DMS 273 (cell line): ENCODE measurements around the gene TMEM114.
"Not testable (repeated sequence)": the region's sequence is repeated elsewhere in the genome, so short reads cannot be mapped to it uniquely, and the experiment has no call there.

ENCODE experiments used
- DNase-seq: peaks from one replicate; lab custom pipeline; 2025; ENCODE audit not compliant: unreplicated experiment; lab: John Stamatoyannopoulos, UW

TMEM114 gene

DNA sequence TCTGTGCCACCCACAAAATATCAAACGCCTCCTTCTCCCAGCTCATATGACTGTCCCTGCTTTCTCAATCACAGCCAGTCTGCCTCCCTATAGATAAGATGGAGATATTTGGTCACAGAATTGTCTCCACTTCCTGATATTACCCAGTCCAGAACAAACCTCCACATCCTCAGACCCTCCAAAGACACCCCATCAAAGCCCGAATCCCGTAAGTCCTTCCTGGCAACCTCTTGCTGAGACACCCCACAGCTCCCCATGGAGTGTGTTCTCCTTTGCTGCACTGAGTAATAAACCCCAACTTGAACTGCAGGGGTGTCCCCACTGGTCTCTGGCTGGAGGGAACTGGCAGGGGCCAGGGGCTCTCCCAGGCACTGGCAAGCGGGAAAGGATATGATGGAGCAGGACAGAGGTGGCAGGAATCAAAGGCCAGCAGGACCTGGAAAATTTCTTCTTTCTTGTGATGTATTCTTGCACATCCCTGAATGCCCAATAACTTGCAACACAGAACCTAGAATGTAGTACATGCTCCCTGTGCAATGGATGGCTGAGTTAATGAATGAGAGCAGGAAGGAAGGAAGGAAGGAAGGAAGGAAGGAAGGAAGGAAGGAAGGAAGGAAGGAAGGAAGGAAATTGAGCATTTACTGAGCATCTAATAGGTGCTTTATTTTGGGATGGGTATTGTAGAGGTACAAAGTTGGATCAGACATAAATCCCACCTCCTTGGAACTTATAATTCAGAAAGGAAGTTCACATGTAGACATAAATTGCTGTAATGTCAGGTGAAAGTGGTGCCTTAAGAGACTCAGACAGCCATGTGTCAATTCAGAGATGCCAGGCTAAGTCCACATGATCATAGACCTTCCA is 13.9 kb downstream of the TMEM114 start:
- DNase-seq: no peak

DNA sequence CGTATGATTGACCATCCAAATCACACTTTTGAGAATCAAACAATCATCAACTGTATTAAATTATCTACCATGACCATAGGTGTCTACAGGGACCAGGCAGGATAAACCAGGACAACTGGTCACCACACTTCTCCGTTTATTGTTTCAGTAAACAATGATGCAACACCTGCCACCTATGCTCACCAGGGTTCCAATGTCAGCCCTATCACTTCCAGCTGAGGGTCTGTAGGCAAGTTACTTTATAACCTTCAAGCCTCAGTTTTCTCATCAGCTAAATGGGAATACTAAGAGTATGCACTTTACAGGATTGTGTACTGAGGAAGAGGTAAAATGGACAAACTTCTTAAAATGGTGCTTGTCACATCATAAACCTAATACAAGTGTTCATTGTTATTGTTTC is 14.9 kb downstream of the TMEM114 start:
- DNase-seq: no peak

DNA sequence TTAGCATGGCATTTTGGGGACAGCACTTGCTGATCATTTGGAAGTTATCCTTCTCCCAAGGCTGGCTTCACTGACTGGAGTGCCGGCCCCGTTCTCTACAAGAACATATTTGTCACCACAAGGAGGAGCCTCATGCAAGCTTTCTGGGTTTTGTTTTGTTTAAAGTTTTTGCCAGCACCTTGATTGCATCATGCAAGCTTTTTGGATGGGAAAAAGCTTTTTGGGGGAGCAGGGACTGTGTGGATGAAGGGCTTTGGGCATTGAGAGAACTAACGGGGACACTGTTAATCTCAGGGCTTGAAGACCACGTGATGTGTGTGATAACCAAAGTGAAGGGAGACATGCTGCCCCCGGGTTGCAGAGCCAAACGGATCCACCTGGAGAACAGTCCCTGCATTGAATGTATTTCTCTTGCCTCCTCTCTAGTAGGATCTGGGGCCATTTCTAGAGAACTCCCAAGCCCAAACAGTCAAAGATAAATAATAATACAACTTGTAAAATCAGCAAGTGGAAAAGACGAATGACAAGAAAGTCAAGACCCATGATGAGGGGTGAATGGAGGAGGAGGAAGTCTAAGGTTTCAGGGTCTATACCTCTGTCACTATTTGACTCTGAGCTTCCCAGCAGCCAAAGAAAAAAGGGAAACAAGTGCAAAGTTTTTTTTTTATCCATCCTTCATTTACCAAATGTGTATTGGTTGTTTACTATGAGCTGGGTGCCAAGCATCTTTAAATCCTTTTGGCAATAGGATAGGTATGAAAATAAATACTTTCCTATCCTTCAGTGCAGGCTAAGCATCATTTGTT is 17.2 kb downstream of the TMEM114 start:
- DNase-seq: peak; percentile 60

DNA sequence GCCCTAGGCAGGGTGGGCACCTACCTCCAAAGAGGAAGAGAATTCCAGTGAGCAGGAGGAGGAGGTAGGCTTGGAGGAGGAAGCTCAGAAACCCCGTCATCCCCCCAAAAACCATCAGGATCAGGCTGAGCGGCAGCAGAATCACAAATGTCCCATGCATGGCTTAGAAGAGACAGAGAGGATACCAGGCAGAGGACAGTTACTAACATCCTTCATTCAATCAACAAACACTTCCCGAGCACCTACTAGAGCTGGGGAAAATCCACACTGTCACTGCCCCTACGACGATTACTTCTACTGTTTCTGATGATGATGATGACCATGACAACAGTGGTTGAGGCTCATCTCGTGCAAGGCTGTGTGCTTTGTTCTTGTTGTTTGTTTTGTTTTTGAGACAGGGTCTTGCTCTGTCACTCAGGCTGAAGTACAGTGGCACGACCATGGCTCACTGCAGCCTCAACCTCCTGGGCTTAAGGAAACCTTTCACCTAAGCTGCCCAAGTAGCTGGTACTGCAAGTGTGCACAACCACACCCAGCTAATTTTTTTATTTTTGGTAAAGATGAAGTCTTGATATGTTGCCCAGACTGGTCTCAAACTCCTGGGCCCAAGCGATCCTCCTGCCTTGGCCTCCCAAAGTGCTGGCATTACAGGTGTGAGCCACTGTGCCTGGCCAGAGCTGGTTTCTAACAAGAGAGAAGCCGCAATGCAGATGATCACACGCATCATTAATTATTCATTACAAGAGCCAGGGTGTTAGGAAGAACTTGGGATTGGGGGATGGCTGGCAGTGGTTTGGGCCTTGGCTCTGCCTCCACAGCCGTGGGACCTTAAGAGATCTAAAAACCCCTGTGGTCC is 18.0 kb downstream of the TMEM114 start:
- DNase-seq: no peak

DNA sequence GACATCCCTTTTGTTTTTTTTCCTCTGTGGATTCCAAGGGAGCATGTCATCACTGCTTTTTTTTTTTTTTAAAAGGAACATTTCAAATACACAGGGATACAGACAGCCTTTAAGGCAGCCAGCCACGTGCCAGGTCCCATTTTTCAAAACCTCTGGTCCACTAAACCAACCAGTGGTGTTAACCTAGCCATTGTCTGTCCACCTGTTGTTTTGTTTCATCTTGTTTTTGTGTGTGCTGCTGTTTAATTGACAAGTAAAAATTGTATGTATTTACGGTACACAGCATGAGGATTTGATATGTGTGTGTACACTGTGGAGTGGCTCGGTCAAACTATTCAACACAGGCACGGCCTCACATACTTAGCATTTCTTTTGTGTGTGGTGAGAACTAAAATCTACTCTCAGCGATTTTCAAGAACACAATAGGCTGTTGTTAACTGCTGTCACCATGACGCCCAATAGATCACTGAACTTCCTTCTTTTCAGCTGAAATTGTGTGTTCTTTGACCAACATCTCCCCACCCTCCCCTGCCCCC is 19.2 kb downstream of the TMEM114 start:
- no peak for DNase-seq

DNA sequence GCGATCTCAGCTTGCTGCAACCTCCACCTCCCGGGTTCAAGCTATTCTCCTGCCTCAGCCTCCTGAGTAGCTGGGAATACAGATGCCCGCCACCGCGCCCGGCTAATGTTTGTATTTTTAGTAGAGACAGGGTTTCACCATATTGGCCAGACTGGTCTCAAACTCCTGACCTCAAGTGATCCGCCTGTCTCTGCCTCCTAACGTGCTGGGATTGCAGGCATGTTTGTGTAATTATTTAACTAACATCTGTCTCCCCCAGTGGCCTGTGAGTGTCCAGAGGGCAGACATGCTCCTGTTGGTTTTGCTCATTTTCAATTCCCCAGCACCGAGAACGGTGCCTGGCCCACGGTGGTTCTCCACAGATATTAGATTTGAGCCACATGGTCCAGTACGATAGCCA is 19.9 kb downstream of the TMEM114 start:
- DNase-seq: not testable (repeated sequence)

DNA sequence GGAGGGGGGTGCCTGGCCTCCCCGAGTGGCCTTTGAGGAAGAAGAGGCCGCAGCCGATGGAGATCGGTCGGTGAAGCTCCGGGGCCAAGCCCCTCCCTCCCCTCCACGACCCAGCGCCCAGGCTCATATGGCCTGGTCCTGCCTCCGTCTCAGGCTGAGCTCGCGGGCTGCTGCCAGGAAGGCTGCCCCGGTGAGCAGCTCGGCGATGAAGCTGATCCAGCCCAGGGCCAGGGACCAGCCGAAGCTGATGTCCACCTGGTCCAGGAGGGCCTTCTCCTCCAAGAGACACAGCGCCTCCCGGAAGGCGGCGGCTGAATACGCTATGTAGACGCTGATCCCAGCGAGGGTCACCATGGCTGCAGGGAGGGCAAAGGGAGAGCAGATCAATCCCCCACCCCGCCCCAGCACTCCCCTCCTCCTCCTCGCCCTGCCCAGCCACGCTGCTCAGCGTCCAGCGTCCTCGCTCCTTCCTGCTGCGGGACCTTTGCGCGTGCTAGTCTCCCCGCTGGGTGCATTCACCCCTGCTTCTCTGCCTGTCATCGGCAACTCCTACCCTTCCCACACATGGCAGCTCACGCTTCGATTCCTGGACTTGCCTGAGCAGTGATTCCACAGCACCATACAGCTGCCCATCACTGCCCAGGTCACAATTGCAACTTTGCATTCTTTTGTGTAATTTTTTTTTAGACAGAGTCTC is 20.5 kb downstream of the TMEM114 start:
- no peak for DNase-seq

DNA sequence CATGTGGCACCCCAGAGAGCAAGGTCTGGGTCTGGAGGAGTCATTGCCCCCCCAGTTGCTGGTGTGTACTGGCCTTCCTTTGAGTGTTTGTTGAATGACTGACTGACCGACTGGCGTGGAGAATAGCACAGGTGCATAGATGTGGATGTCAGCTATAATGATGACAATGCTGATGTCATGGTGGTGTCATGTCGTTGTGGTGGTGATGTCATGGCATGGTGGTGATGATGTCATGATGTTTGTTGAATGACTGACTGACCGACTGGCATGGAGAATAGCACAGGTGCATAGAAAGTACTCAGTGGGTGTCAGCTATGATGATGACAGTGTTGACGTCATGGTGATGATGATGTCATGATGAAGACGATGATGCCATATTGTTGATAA is 22.1 kb downstream of the TMEM114 start:
- no peak for DNase-seq

DNA sequence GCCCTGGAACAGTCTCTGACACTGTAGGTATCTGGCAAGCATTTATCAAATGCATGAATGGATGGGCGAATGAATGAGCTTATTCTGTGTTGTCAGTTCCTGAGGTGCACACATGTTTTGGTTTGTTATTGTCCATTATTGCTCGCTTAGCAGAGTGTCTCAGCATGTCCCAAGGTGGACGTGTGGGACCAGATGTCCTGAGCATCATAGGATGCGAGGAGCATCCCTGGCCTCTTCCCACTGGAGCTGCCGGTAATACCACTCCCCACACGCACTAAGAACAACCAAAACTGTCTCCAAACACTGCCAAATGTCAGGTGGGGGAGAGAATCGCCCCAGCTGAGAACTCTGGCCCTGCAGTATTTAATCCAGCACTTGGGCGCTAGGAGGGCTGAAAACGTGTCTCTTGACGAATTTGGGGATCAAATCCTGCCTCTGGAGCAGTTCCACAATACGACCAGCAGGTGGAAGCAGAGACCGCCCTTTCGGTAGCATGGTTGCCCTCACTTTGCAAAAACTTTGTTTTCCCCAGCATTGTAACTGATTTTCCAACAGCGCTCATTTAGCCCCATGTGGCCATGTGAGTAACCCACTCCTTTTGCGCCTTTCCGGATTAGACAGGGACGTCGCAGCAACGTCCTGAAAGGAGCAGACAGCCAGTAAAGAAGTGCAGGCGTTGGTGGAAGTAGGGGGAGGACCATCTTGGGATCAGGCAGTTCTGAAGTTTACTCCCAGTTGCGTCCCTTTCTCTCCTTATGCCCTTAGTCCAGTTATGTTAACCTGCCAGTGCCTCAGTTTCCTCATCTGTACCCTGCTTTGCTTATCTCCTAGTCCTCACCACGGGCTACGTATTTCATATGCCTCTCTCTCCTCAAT is 22.7 kb downstream of the TMEM114 start:
- DNase-seq: peak; percentile 96

DNA sequence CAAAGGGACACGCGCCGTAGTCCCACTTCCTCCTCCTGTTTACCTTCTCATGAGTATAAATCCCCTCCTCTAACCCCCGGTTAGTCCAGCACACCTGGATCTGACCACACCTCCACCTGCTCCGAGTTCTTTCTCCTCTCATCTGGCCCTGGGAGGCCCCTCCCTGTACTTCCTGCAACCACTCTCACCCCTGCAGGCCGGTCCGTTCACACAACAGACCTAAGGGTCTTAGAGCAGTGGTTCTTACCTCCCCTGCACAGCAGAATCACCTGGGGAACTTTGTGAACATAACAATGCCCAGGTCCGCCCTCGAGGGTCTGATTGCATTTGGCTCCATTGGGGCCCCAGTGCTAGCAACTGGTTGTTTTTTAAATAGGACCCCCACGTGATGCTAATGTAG is 24.8 kb downstream of the TMEM114 start:
- DNase-seq: no peak

DNA sequence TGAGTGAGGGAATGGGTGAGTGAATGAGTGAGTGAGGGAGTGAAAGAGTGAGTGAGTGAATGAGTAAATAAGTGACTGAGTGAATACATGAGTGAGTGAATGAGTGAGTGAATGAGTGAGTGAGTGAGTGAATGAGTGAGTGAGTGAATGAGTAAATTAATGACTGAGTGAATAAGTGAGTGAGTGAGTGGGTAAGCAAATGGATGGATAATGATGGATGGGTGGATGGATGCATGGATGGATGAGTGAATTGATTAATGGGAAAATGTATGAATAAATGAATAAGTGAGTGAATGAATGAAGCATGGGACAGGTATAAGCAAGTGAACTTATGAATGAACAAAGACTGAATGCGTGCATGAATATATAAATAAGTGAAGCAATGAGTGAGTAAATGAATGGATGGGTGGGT is 25.4 kb downstream of the TMEM114 start:
- DNase-seq: no peak

DNA sequence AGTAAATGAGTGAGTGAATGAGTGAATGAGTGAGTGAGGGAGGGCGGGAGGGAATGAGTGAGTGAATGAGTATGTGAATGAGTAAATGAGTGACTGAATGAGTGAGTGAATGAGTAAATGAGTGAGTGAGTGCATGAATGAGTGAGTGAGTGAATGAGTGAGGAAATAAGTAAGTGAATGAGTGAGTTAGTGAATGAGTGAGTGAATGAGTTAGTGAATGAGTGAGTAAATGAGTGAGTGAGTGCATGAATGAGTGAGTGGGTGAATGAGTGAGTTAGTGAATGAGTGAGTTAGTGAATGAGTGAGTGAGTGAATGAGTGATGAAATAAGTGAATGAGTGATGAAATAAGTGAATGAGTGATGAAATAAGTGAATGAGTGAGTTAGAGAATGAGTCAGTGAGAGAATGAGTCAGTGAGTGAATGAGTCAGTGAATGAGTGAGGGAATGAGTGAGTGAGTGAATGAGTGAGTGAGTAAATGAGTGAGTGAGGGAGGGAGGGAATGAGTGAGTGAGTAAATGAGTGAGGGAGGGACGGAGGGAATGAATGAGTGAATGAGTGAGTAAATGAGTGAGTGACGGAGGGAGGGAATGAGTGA is 26.3 kb downstream of the TMEM114 start:
- not testable (repeated sequence) for DNase-seq

DNA sequence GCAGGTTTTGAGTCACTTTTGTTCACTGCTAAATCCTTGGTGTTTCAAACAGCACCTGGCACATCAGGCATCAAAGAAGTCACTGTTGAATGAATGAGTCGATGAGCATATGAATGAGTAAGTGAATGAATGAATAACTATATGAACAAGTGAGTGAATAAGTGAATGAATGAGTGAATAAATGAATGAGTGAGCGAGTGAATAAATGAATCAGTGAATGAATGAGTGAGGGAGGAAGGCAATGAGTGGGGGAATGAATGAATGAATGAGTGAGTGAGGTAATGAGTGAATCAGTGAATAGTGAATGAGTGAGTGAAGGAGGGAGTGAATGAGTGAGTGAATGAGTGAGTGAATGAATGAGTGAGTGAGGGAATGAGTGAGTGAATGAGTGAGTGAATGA is 28.8 kb downstream of the TMEM114 start:
- DNase-seq: no peak

DNA sequence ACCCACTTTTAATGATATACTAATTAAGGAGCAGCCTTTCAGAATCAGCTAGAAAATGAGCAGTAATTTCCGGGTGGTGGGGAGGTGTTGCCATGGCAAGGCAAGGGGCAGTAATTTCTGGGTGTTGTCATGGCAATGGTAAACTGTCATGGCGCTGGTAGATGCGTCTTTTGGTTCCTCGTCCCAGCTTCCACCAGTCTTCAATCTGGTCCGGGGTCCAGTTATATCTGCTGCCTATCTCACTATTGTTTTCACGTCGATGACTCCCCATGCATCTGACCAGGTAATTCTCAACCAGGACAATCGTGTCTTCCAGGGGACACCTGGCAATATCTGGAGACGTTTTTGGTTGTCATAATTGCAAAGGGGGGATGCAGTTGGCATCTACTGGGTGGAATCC is 34.9 kb downstream of the TMEM114 start:
- DNase-seq: no peak

DNA sequence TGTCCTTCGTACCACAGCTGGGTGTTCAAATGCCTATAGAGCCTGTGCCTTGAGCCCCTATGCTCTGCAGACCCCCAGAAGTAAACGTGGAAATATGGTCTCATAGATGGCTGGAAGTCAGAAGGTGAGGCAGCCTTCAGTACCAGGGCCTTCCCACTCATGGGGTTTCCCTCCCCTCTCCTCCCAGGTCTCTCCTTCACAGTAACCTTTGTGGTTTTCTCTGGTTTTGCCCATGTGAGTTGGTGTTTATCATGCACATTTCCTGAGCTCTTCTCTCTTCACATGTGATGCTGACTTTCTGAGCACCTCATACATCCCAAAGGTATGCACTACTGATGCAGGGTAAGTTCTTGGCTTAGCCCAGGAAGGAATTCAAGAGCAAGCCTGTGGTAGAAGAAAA is 35.4 kb downstream of the TMEM114 start:
- no peak for DNase-seq

DNA sequence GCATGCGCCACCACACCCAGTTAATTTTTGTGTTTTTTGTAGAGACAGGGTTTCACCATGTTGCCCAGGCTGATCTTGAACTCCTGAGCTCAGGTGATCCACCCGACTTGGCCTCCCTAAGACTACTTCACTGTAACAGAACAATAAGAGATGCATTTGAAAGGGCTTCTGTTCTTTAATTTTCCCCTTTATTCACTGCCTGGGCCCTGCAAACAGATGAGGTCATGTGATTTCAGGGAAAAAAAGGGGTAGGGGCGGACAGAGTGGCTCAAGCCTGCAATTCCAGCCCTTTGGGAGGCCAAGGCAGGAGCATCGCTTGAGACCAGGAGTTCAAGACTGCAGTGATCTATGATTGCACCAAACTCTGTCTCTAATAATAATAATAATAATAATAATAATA is 36.3 kb downstream of the TMEM114 start:
- DNase-seq: no peak

DNA sequence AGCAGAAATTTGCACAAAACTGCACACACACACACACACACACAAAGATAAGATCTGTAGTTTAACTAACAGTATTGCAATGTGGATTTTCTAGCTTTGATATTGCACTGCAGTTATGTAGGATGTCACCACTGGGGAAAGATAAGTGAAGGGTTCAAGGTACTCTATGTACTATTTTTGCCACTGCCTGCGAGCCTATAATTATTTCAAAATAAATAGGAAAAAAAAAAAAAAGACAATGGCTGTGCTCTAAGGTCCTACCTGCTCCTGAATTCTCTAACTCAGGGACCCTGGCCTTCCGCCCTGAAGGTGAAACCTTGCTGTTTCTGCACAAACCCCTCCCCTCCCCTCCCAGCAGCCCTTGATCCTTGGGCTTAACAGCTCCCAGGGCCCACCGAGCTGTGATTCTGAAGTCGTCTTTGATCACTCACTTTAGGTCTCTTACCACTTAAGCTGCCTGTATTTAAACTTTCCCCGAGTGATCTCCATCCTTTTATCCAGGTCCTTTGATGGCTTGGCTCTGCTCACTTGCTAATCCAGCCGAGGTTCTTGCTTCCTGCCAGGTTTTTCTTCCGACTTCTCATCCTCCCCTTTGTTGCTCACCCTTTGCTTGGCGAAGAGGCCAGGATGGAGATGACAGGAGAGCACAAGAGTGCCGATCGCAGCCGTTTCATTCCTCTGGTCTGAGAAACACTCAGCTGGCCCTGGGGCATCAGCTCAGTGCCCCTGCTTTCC is 37.7 kb downstream of the TMEM114 start:
- DNase-seq: no peak
